ENCODE measurements around the gene TBC1D10B.
A peak's percentile ranks its signal among the peaks of the same experiment; 100 is the strongest.
"Not testable (repeated sequence)": the region's sequence is repeated elsewhere in the genome, so short reads cannot be mapped to it uniquely, and the experiment has no call there.

Gene TBC1D10B

DNA sequence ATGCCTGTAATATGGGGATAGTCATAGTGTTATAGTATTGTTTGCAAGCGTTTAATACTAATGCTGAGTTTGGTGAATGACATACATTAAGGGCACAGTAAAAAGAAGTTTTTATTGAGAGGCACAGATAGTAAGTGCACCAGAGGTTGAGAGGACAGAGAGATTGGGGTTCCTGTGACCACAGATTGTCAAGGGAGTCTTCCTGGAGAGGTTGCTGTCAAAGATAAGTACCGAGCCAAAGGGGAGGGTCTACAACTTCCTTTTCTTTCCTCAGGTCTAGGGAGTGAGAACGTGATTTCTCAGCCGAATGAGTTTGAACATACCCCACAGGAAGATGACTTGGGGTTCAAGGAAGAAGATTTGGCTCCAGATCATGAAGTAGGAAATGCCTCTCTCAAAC is 26.8 kb upstream of the TBC1D10B start:
- H3K36me3 ChIP-seq (ENCODE audit: insufficient read depth, low read length) = peaks cover 30% of the 10 kb centered on the region
- H3K4me3 ChIP-seq (ENCODE audit: low read depth, low read length, poor library complexity, severe bottlenecking) = no peak overlapping the region
- no peak overlapping the region for H2AFZ ChIP-seq (ENCODE audit: low read length)
- no peak overlapping the region for H3K9ac ChIP-seq (ENCODE audit: low read length)
- H3K79me2 ChIP-seq (ENCODE audit: insufficient read depth, low read length) = no peaks in the 10 kb centered on the region
- no peaks in the 10 kb centered on the region for H3K9me2 ChIP-seq (ENCODE audit: low read depth, low read length)
- H4K20me1 ChIP-seq (ENCODE audit: insufficient read depth, low read length) = no peaks in the 10 kb centered on the region
- H3K27ac ChIP-seq (ENCODE audit: low read depth, low read length, poor library complexity, severe bottlenecking) = no peak overlapping the region
- H3K4me1 ChIP-seq (ENCODE audit: insufficient read depth, low read length, severe bottlenecking) = peaks cover 35% of the 10 kb centered on the region
- H3K9me3 ChIP-seq (ENCODE audit: low read length) = no peaks in the 10 kb centered on the region
- H3K4me2 ChIP-seq (ENCODE audit: low read length) = no peak overlapping the region; the same call in 1 of the 2 replicates
- H3K27me3 ChIP-seq (ENCODE audit: insufficient read depth, low read length) = no peaks in the 10 kb centered on the region
- TF ChIP-seq CTCF (IDR thresholded peaks at IDR 0.05; ENCODE audit: low read length) = no peak
- TF ChIP-seq EZH2 (IDR thresholded peaks at IDR 0.05; ENCODE audit: borderline replicate concordance, low read length) = no peak
- H3F3A ChIP-seq (ENCODE audit: insufficient read depth, low read length) = no peaks in the 10 kb centered on the region

- not testable (repeated sequence) for H3K27ac ChIP-seq (ENCODE audit: low read depth, low read length, poor library complexity, severe bottlenecking); H3K27me3 ChIP-seq (ENCODE audit: insufficient read depth, low read length); H3K79me2 ChIP-seq (ENCODE audit: insufficient read depth, low read length); H4K20me1 ChIP-seq (ENCODE audit: insufficient read depth, low read length); H3K9me3 ChIP-seq (ENCODE audit: low read length); H2AFZ ChIP-seq (ENCODE audit: low read length); H3K9me2 ChIP-seq (ENCODE audit: low read depth, low read length); H3F3A ChIP-seq (ENCODE audit: insufficient read depth, low read length)
- H3K4me1 ChIP-seq (ENCODE audit: insufficient read depth, low read length, severe bottlenecking) = peaks cover 35% of the 10 kb centered on the region
- peak overlapping the region; percentile 87 for H3K4me3 ChIP-seq (ENCODE audit: low read depth, low read length, poor library complexity, severe bottlenecking)
- H3K36me3 ChIP-seq (ENCODE audit: insufficient read depth, low read length) = peaks cover 30% of the 10 kb centered on the region
- H3K9ac ChIP-seq (ENCODE audit: low read length) = peak overlapping the region; percentile 84; the same call in 1 of the 2 replicates
- peak overlapping the region; percentile 90 for H3K4me2 ChIP-seq (ENCODE audit: low read length)
Measured at GRCh38 chr16:30396627-30397026, 26.3 kb upstream of the TBC1D10B start.

- H3K79me2 ChIP-seq (ENCODE audit: insufficient read depth, low read length) = no peaks in the 10 kb centered on the region
- H3K36me3 ChIP-seq (ENCODE audit: insufficient read depth, low read length) = peaks cover 30% of the 10 kb centered on the region
- peak overlapping the region; percentile 90 for H3K4me2 ChIP-seq (ENCODE audit: low read length)
- H3K27me3 ChIP-seq (ENCODE audit: insufficient read depth, low read length) = no peaks in the 10 kb centered on the region
- peaks cover 35% of the 10 kb centered on the region for H3K4me1 ChIP-seq (ENCODE audit: insufficient read depth, low read length, severe bottlenecking)
- H3K9ac ChIP-seq (ENCODE audit: low read length) = peak overlapping the region; percentile 84
- H3K9me3 ChIP-seq (ENCODE audit: low read length) = no peaks in the 10 kb centered on the region
- H3F3A ChIP-seq (ENCODE audit: insufficient read depth, low read length) = no peaks in the 10 kb centered on the region
- no peak overlapping the region for H3K27ac ChIP-seq (ENCODE audit: low read depth, low read length, poor library complexity, severe bottlenecking)
- H3K4me3 ChIP-seq (ENCODE audit: low read depth, low read length, poor library complexity, severe bottlenecking) = peak overlapping the region; percentile 87
- no peak for TF ChIP-seq CTCF (IDR thresholded peaks at IDR 0.05; ENCODE audit: low read length)
- TF ChIP-seq EZH2 (IDR thresholded peaks at IDR 0.05; ENCODE audit: borderline replicate concordance, low read length) = no peak
- H2AFZ ChIP-seq (ENCODE audit: low read length) = no peak overlapping the region
- no peaks in the 10 kb centered on the region for H3K9me2 ChIP-seq (ENCODE audit: low read depth, low read length)
- H4K20me1 ChIP-seq (ENCODE audit: insufficient read depth, low read length) = no peaks in the 10 kb centered on the region
Measured at GRCh38 chr16:30395992-30396585, 25.8 kb upstream of the TBC1D10B start.

All from OCI-LY1 (cell line).